Activated CD8-positive, alpha-beta memory T cell treated with anti-CD3 and anti-CD28 coated beads, Interleukin-2, amount 50 U/mL, for 48 hours (primary cell): Measurements from ENCODE around the gene NDUFS3.
A peak's percentile ranks its signal among the peaks of the same experiment; 100 is the strongest.
"Not testable (repeated sequence)": the region's sequence is repeated elsewhere in the genome, so short reads cannot be mapped to it uniquely, and the experiment has no call there.

ENCODE experiments used
- DNase-seq: peaks from one replicate; pipeline ENCODE4 v3.0.0-alpha.2; 2020

The NDUFS3 gene

GRCh38 chr11:47578524-47579494 is at the start of gene NDUFS3, which contains the start of gene KBTBD4:
TSS of gene NDUFS3 (plus strand) at chr11:47579074. CDS start at chr11:47579092, 18 bp downstream.
TSS of gene KBTBD4 (minus strand) at chr11:47578970. CDS start at chr11:47578951, 19 bp downstream.
- peak; percentile 98 for DNase-seq

GRCh38 chr11:47529951-47530350 is 48.9 kb upstream of the NDUFS3 start:
- no peak for DNase-seq

DNA sequence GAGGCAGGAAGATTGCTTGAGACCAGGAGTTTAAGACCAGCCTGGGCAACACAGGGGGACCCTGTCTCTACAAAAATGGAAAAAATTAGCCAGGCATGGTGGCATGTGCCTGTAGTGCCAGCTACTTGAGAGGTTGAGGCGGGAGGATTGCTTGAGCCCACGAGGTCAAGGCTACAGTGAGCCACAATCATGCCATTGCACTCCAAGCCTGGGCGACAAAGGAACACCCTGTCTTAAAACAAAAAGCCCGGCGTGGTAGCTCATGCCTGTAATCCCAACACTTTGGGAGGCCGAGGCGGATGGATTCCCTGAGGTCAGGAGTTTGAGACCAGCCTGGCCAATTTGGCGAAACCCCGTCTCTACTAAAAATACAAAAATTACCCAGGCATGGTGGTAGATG is 48.2 kb upstream of the NDUFS3 start:
- not testable (repeated sequence) for DNase-seq

GRCh38 chr11:47531666-47532065 is 47.2 kb upstream of the NDUFS3 start:
- DNase-seq: no peak

DNA sequence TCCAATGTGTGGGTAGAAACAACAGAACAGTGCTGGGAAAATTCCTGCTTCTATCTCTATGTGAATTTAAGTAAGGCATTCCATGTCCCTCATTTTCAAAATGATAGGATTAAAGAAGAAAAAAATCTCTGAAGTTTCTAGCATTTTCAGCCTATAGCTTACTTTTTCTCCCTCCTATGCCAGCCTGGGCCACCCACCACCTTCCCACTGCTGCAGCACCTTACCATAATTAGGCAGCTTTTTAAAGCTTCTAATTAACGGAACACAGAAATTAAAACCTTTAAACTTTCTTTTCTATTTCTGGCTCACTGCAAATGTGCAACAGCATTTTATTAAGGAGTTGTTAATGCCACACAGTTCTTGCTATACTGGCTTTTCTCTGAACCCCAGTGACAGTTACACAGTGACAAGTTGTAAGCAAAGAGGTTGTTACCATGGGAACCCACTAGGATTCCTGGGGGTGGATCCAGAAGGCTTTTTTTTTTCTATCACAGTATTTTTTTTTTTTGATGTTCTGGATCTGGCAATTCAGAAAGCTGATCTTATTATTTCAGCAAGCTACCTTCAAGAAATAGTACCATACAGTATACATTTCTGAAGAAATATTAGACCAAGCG is 46.2 kb upstream of the NDUFS3 start:
- no peak for DNase-seq

- no peak for DNase-seq
Measured at GRCh38 chr11:47533690-47534151, 45.2 kb upstream of the NDUFS3 start.

GRCh38 chr11:47534704-47535251 is 44.1 kb upstream of the NDUFS3 start:
- DNase-seq: no peak

GRCh38 chr11:47536915-47537314 is 42.0 kb upstream of the NDUFS3 start:
- no peak for DNase-seq

DNA sequence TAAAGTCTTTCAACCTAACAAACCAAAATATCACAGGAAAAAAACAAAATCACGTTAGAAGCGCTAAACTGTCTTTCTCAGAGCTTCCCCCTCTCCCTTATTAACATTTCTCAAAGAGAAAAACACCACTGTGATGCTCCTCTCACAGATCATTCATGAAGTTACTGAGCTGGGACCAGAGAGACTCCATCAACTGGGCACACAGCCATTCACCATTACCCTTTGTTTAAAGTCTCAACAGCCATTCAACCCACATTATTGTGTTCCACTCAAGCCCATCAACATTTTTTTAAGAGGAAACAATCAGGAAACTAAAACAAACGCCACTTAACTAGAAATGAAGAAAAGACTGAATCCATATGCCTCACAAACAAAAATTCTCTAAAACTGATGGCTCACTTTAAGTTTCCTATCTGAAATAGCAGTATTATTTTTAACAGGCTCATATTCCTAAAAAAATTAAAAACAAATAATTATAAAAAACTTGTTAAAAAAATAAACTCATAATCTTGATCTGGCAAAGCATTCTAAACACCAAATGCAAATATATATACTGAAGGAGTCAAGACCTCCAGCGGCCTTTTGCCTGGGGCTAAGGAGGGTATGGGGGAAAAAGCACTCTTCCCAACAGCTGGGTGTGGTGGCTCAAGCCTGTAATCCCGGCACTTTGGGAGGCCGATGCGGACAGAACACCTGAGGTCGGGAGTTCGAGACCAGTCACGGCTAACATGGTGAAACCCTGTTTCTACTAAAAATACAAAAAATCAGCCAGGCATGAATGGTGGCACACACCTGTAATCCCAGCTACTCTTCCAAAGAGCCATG is 39.9 kb upstream of the NDUFS3 start:
- no peak for DNase-seq

DNA sequence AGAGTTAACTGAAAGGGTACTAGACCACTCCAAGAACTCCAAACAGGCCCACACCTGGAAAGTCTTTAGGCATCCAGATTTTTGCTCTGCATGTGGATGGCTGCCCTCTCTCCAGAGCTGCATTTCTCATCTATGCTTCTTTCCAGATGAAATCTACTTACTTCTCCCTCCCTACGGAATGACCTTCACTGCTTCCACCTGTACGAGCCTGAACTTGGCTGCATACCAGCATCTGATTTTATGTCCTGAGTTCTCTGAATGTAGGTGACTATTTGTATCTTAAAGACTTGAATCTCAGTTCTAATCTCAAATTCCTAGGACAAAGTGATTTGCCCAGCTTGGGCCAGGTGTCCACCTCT is 39.2 kb upstream of the NDUFS3 start:
- no peak for DNase-seq

GRCh38 chr11:47541070-47541469 is 37.8 kb upstream of the NDUFS3 start:
- DNase-seq: no peak

DNA sequence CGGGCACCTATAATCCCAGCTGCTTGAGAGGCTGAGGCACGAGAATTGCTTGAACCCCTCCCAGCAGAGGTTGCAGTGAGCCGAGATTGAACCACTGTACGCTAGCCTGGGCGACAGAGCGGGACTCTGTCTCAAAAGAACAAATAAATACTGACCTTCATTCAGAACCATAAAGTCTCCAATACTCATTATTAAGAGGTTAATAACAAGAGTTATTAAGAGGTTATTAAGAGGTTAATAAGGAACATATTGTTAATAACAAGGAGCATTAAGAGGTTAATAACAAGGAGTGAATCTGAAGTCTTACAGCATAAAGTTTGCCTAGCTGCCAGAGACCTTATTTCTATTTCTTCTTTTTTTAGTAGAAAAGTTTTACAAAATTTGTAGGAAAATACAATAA is 33.6 kb upstream of the NDUFS3 start:
- no peak for DNase-seq

GRCh38 chr11:47546274-47546673 is 32.6 kb upstream of the NDUFS3 start:
- not testable (repeated sequence) for DNase-seq

DNA sequence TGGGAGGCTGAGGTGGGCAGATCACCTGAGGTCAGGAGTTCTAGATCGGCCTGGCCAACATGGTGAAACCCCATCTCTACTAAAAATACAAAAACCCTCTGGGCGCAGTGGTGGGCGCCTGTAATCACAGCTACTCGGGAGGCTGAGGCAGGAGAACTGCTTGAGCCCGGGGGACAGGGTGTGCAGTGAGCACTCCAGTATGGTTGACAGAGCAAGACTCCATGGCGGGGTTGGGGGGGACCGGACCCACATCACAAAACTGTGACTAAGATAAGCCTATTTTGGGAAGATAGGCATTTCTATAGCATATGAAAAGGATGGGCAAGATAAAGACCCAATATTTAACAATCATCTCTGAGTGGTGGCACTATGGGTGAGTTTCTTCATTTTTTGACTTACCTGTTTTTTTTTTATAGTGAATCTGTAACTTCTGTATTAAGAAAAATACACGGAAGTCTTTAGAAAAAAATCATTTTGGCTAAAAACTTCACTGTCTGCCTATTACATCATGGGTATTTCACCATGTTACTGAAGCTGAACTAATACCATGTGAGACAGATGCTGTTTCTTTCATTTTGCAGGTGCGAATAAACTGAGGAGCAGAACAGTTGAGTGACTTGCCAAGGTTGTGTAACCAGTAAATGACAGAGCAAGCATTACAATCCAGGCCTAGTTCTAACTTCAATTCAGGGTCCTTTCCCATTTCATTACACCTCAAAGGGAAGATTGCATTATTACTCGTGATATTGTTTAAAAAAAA is 28.4 kb upstream of the NDUFS3 start:
- DNase-seq: no peak

DNA sequence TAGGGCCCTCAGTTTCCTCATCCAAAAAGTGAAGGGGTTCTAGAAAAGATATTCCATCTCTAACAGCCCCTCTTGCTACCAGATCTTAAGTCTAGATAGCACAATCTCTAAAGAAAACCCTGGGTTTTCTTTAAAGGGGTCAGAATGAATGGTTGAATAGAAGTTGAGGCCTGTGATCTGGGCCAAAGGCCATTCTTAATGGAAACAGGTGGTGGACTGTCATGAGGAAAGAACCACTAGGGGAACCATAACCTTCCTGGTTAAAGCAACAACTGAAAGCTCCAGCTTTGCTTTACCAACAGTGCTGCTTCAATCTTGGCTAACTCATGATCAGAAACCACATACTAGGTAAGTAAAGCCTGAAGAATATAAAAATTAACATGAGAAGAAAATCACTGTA is 27.8 kb upstream of the NDUFS3 start:
- DNase-seq: no peak

GRCh38 chr11:47552056-47552565 is 26.8 kb upstream of the NDUFS3 start:
- no peak for DNase-seq

DNA sequence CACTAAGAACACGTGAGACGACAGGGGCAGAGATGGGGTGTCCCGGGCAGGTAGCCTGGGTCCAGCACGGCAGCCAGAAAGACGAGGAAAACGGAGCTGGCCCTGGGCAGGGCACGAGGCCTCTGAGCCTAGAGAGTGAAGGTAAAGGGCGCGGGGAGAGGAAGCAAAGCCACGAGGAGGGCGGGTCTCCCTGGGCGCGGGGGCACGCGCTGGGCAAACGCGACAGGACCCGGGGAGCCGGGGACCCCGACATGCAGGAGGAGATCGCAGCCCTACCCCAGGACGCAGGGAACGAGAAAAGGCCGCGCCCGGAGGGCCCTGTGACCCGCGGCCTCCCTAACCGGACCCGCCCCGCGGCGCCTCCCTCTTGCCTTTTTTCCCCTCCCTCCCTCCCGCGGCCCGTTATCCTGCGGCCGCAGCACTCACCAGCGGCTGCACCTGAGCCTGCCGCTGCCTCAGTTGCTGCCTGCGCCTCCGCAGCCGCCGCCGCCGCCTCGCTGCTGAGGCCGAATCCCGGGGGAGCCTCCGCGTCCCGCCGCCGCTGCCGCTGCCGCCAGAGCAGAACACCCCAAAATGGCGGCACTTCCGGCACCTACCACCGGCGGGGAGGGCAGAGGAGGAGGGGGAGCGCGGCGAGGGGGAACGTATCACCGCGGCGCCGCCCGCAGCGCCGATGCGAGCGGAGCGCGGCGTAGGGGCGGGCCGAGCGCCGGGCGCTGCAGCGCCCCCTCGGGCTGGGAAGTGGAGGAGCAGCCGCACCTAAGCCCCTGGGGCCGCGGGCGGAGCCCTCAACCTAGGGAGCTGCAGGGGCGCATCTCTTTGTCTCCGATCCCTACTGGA is 26.1 kb upstream of the NDUFS3 start, which contains the start of gene CELF1:
TSS of gene CELF1 (minus strand) at position 567 of the 840 bp plus-strand sequence. CDS start 53,609 bp downstream, outside the sequence.
- DNase-seq: peak; percentile 94

- DNase-seq: no peak
Measured at GRCh38 chr11:47553406-47553743, 25.5 kb upstream of the NDUFS3 start.

GRCh38 chr11:47557004-47557403 is 21.9 kb upstream of the NDUFS3 start:
- DNase-seq: not testable (repeated sequence)

- no peak for DNase-seq
Measured at GRCh38 chr11:47558695-47559094, 20.2 kb upstream of the NDUFS3 start.

DNA sequence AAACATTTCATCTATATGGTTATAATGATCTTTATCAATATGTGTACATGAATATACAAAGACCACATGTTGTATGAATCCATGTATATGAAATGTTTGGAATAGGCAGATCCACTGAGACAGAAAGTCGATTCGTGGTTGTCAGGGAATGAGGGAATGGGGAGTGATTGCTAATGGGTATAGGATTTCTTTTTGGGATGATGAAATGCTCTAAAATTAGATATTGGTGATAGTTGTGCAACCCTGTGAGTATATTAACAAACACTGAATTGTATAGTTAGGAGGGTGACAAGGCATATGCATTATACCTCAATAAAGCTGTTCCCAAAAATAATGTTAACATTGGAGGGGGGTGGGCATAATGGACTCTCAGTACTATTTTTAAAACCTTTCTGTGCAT is 18.4 kb upstream of the NDUFS3 start:
- no peak for DNase-seq
